ENCODE results near the gene KANSL1. TPM values are rescaled to one million over a fixed set of nuclear protein-coding genes. Genes with fewer than 3 reads are reported as not detected.

Gene KANSL1
- polyA plus RNA-seq, 3 donors: 84.5 to 90.4 (median 85.7) TPM

GRCh38 chr17:46001390-46002310 is 191.6 kb downstream of the KANSL1 start:
- DNase-seq (ENCODE audit: extremely low read depth in 1 of 11, low read depth in 9 of 11, low spot score in 4 of 11): no peak

- DNase-seq (ENCODE audit: extremely low read depth in 1 of 11, low read depth in 9 of 11, low spot score in 4 of 11): no peak
Measured at GRCh38 chr17:46000757-46001156, 192.5 kb downstream of the KANSL1 start.

GRCh38 chr17:46000292-46000691 is 192.9 kb downstream of the KANSL1 start:
- no peak for DNase-seq (ENCODE audit: extremely low read depth in 1 of 11, low read depth in 9 of 11, low spot score in 4 of 11)

- DNase-seq (ENCODE audit: extremely low read depth in 1 of 11, low read depth in 9 of 11, low spot score in 4 of 11): no peak
Measured at GRCh38 chr17:45999900-46000290, 193.3 kb downstream of the KANSL1 start.

GRCh38 chr17:45998987-45999899 is 194.0 kb downstream of the KANSL1 start, which contains the start of gene STH:
Gene STH, plus strand, starts transcription at chr17:45999250. Its CDS starts 30 bp downstream, at chr17:45999280.
- no peak for DNase-seq (ENCODE audit: extremely low read depth in 1 of 11, low read depth in 9 of 11, low spot score in 4 of 11)

GRCh38 chr17:45997624-45998023 is 195.6 kb downstream of the KANSL1 start:
- DNase-seq (ENCODE audit: extremely low read depth in 1 of 11, low read depth in 9 of 11, low spot score in 4 of 11): no peak

- DNase-seq (ENCODE audit: extremely low read depth in 1 of 11, low read depth in 9 of 11, low spot score in 4 of 11): no peak
Measured at GRCh38 chr17:45997166-45997565, 196.1 kb downstream of the KANSL1 start.

GRCh38 chr17:45996282-45996937 is 196.8 kb downstream of the KANSL1 start:
- no peak for DNase-seq (ENCODE audit: extremely low read depth in 1 of 11, low read depth in 9 of 11, low spot score in 4 of 11)

- no peak for DNase-seq (ENCODE audit: extremely low read depth in 1 of 11, low read depth in 9 of 11, low spot score in 4 of 11)
Measured at GRCh38 chr17:45995627-45996270, 197.5 kb downstream of the KANSL1 start.

- no peak for DNase-seq (ENCODE audit: extremely low read depth in 1 of 11, low read depth in 9 of 11, low spot score in 4 of 11)
Measured at GRCh38 chr17:45994987-45995386, 198.2 kb downstream of the KANSL1 start.

GRCh38 chr17:45993962-45994627 is 199.1 kb downstream of the KANSL1 start:
- DNase-seq (ENCODE audit: extremely low read depth in 1 of 11, low read depth in 9 of 11, low spot score in 4 of 11): no peak

GRCh38 chr17:45992904-45993303 is 200.3 kb downstream of the KANSL1 start:
- no peak for DNase-seq (ENCODE audit: extremely low read depth in 1 of 11, low read depth in 9 of 11, low spot score in 4 of 11)

GRCh38 chr17:45992175-45992574 is 201.1 kb downstream of the KANSL1 start:
- no peak for DNase-seq (ENCODE audit: extremely low read depth in 1 of 11, low read depth in 9 of 11, low spot score in 4 of 11)

- DNase-seq (ENCODE audit: extremely low read depth in 1 of 11, low read depth in 9 of 11, low spot score in 4 of 11): no peak
Measured at GRCh38 chr17:45991341-45991740, 201.9 kb downstream of the KANSL1 start.

GRCh38 chr17:45990886-45991285 is 202.3 kb downstream of the KANSL1 start:
- no peak for DNase-seq (ENCODE audit: extremely low read depth in 1 of 11, low read depth in 9 of 11, low spot score in 4 of 11)

- DNase-seq (ENCODE audit: extremely low read depth in 1 of 11, low read depth in 9 of 11, low spot score in 4 of 11): no peak
Measured at GRCh38 chr17:45989759-45990158, 203.5 kb downstream of the KANSL1 start.

GRCh38 chr17:45987706-45988105 is 205.5 kb downstream of the KANSL1 start:
- DNase-seq (ENCODE audit: extremely low read depth in 1 of 11, low read depth in 9 of 11, low spot score in 4 of 11): no peak

- DNase-seq (ENCODE audit: extremely low read depth in 1 of 11, low read depth in 9 of 11, low spot score in 4 of 11): no peak
Measured at GRCh38 chr17:45986056-45986455, 207.2 kb downstream of the KANSL1 start.
